ENCODE results near the gene OR2L8.

The OR2L8 gene

DNA sequence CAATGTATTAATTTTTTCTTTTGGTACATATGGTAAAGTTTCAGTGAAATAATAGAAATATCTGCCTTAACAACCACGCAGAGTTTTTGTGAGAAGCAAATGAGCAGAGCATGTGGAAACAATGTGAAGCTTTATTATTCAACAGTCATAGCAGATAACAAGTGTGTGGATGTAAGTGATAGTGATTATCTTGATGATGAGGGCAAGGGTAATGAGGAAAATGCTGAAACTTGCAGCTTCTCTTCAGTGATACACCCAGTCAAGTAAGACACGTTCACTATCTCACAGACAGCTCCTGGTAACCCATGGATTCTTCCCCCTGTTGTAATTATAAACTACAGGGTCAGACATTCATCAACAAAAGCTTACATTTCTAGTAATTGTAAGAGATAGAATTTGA, 50.2 kb downstream of the OR2L8 start:
- Histone ChIP-seq H3K4me1 (ENCODE audit: control insufficient read depth in 1 of 2, insufficient read depth in 2 of 2, low read length in 2 of 2) (no peaks in the 10 kb centered on the region), H3K27ac (ENCODE audit: low read length) (no peak overlapping the region), H3K27me3 (ENCODE audit: low read depth, low read length) (no peaks in the 10 kb centered on the region), H3K9me3 (ENCODE audit: control insufficient read depth in 1 of 2, low read length in 2 of 2) (peaks cover 0 to 3% of the 10 kb centered on the region in 2 donors), H3K4me3 (ENCODE audit: low read depth in 1 of 2, low read length in 2 of 2) (no peak overlapping the region), H3K36me3 (ENCODE audit: control insufficient read depth in 1 of 2, insufficient read depth in 2 of 2, low read length in 2 of 2) (no peaks in the 10 kb centered on the region)
